Measurements from ENCODE around the gene COL11A2.
A peak's percentile ranks its signal among the peaks of the same experiment; 100 is the strongest.

Gene COL11A2

DNA sequence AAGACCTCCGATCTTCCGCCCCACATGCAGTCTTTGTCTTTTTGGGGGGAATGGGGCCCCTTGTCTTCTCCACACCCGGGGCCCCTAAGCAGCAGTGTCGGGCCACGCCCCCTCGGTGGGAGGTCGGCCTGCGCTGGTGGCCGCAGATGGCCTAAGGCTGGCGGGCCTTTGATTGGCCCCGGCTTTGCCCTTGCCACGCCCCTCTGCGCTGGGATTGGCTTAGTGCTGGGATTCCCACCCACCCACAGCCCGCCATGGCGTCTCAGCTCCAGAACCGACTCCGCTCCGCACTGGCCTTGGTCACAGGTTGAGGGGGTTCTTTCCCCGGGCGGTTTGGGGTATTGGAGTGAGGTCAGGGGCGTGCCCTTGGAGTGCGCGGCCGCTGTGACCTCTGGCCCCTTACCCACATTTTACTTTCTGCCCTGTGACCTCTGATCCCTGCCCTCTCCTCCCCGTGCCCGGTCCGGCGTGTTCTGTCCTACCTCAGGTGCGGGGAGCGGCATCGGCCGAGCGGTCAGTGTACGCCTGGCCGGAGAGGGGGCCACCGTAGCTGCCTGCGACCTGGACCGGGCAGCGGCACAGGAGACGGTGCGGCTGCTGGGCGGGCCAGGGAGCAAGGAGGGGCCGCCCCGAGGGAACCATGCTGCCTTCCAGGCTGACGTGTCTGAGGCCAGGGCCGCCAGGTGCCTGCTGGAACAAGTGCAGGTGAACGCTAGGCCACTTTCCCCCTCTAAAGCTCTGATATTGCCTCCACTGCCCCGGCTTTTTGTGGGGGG is 12.3 kb upstream of the COL11A2 start, which contains the start of gene HSD17B8:
Gene HSD17B8, plus strand, starts transcription at position 241 of the 776 bp plus-strand sequence. Its CDS starts 14 bp downstream, at position 255.
- CTCF ChIA-PET: interaction anchor here (0.7 to 1.5 kb wide), 2 partner anchors 43 to 51 kb away, joined by 3 read pairs; no protein-coding TSS in a partner anchor
- peak; percentile 88 for DNase-seq (ENCODE audit: extremely low spot score)
- TF ChIP-seq CTBP1 (IDR thresholded peaks at IDR 0.05; ENCODE audit: borderline replicate concordance): no peak
- POLR2A ChIA-PET: interaction anchor here (0.5 to 2.4 kb wide), 5 partner anchors 29 to 233 kb away, joined by 4 to 25 read pairs (median 6); partner anchors contain the start of genes RPS18 and VPS52

DNA sequence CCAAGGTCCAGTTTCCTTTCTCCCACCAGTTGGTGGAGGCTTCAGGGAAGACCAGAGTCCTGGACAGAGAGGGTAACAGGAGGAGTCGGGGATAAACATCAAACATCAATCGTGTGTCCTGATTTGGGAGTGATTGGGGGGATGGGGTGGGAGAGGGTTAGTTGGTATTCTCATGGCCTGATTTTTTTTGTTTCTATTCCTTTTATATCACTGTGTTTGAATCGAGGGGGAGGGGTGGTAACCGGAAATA is 11.8 kb upstream of the COL11A2 start:
- CTCF ChIA-PET: no interaction called here
- POLR2A ChIA-PET: interaction anchor here (0.5 to 2.4 kb wide), 4 partner anchors 30 to 233 kb away, joined by 4 to 25 read pairs (median 6); no protein-coding TSS in a partner anchor
- TF ChIP-seq TARDBP (IDR thresholded peaks at IDR 0.05) (no peak), LEF1 (IDR thresholded peaks at IDR 0.05; ENCODE audit: borderline replicate concordance) (no peak), FOXA1 (IDR thresholded peaks at IDR 0.05) (no peak), HDGF (IDR thresholded peaks at IDR 0.05; ENCODE audit: borderline replicate concordance) (no peak), SP1 (IDR thresholded peaks at IDR 0.05) (no peak)
- TF ChIP-seq, protein P1, sequence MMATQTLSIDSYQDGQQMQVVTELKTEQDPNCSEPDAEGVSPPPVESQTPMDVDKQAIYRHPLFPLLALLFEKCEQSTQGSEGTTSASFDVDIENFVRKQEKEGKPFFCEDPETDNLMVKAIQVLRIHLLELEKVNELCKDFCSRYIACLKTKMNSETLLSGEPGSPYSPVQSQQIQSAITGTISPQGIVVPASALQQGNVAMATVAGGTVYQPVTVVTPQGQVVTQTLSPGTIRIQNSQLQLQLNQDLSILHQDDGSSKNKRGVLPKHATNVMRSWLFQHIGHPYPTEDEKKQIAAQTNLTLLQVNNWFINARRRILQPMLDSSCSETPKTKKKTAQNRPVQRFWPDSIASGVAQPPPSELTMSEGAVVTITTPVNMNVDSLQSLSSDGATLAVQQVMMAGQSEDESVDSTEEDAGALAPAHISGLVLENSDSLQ (IDR thresholded peaks at IDR 0.05): no peak
- no peak for DNase-seq (ENCODE audit: extremely low spot score)

DNA sequence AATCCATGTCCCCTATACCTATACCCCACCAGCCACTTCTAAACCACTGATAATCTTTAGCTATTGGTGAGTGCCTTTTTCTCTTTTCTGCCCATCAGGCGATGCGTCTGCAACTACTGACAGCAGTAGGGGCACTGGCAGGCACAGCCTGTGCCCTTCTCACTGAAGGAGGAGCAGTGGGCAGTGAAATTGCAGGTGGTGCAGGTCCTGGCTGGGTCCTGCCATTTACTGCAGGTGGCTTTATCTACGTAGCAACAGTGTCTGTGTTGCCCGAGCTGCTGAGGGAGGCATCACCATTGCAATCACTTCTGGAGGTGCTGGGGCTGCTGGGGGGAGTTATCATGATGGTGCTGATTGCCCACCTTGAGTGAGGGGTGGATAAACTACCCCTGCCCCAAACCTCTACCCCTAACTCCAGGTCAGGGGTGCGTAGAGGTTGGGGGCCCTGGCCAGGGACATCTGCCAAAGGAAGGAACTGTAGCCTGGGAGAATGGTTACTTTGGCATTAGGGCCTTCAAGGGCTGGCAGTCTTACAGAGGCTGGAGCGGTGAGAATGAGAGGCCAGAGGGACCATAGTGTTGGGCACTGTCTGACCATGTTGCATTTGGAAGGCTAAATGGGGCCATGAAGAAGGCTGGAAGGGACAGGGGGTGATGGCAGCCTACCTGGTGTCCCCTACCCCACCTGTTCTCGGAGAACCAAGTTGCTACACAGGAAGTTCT is 11.3 kb upstream of the COL11A2 start:
- no peak for DNase-seq (ENCODE audit: extremely low spot score)
- CTCF ChIA-PET: no interaction called here
- TF ChIP-seq FOXM1 (IDR thresholded peaks at IDR 0.05; ENCODE audit: borderline replicate concordance) (no peak), LEF1 (IDR thresholded peaks at IDR 0.05; ENCODE audit: borderline replicate concordance) (no peak), ELF4 (IDR thresholded peaks at IDR 0.05) (no peak), SUZ12 (IDR thresholded peaks at IDR 0.05) (no peak), NFRKB (IDR thresholded peaks at IDR 0.05) (no peak)
- POLR2A ChIA-PET: interaction anchor here (1.2 kb wide), 2 partner anchors 74 to 232 kb away, joined by 3 read pairs; no protein-coding TSS in a partner anchor

DNA sequence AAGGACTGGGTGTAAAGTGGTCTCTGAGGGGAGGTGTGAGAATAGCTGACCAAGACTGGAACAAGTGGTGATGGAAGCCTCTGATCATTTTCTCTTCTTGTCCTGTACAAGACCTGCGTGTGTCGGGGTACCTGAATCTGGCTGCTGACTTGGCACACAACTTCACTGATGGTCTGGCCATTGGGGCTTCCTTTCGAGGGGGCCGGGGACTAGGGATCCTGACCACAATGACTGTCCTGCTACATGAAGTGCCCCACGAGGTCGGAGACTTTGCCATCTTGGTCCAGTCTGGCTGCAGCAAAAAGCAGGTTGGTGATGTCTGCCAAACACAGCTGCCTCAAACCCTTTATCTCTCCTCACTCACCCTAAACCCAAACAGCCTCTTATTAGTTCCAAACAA is 10.5 kb upstream of the COL11A2 start:
- ChIA-PET CTCF (no interaction called here), POLR2A (interaction anchor here (1.2 kb wide), 2 partner anchors 75 to 231 kb away, joined by 3 read pairs; no protein-coding TSS in a partner anchor)
- TF ChIP-seq FOXM1 (IDR thresholded peaks at IDR 0.05; ENCODE audit: borderline replicate concordance) (no peak), L3MBTL2 (conservative IDR thresholded peaks at IDR 0.05) (no peak), ZNF384 (IDR thresholded peaks at IDR 0.05) (no peak), CTBP1 (IDR thresholded peaks at IDR 0.05; ENCODE audit: borderline replicate concordance) (no peak), LEF1 (IDR thresholded peaks at IDR 0.05; ENCODE audit: borderline replicate concordance) (no peak), HDGF (IDR thresholded peaks at IDR 0.05; ENCODE audit: borderline replicate concordance) (no peak), ARNT (IDR thresholded peaks at IDR 0.05) (no peak)

DNA sequence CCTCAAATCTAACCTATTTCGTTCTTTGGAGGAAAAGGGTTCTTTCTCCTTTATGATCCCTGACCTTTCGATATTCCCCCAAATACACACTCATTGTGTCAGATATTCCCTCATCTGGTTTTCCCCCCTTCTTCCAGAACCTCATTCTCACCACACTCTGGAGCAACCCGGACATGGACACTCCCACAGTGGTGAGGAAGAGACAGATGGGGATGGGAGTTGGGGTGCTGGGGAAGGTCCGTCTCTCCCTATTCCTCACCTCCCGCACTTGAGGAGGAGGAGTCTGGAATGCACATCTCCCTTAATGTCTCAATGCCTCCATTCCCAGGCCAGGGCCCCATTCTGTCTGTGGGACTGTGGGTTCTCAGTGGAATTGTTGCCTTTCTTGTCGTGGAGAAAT is 9.7 kb upstream of the COL11A2 start:
- TF ChIP-seq ZNF384 (IDR thresholded peaks at IDR 0.05) (no peak), HDGF (IDR thresholded peaks at IDR 0.05; ENCODE audit: borderline replicate concordance) (no peak), FOXM1 (IDR thresholded peaks at IDR 0.05; ENCODE audit: borderline replicate concordance) (no peak), L3MBTL2 (conservative IDR thresholded peaks at IDR 0.05) (no peak), SP1 (IDR thresholded peaks at IDR 0.05) (no peak), SUZ12 (IDR thresholded peaks at IDR 0.05) (no peak), NFRKB (IDR thresholded peaks at IDR 0.05) (no peak), ARNT (IDR thresholded peaks at IDR 0.05) (no peak), CTBP1 (IDR thresholded peaks at IDR 0.05; ENCODE audit: borderline replicate concordance) (no peak), ELF4 (IDR thresholded peaks at IDR 0.05) (no peak), BHLHE40 (IDR thresholded peaks at IDR 0.05; ENCODE audit: borderline replicate concordance) (no peak), TARDBP (IDR thresholded peaks at IDR 0.05) (no peak), FOXA1 (IDR thresholded peaks at IDR 0.05) (no peak), LEF1 (IDR thresholded peaks at IDR 0.05; ENCODE audit: borderline replicate concordance) (no peak), FOXK2 (IDR thresholded peaks at IDR 0.05) (no peak)
- TF ChIP-seq, protein P1 (IDR thresholded peaks at IDR 0.05): no peak
- ChIA-PET POLR2A (no interaction called here), CTCF (no interaction called here)
- no peak for DNase-seq (ENCODE audit: extremely low spot score)

More for the DNA sequence above, 10.5 kb upstream of the COL11A2 start:
- DNase-seq (ENCODE audit: extremely low spot score): no peak

DNA sequence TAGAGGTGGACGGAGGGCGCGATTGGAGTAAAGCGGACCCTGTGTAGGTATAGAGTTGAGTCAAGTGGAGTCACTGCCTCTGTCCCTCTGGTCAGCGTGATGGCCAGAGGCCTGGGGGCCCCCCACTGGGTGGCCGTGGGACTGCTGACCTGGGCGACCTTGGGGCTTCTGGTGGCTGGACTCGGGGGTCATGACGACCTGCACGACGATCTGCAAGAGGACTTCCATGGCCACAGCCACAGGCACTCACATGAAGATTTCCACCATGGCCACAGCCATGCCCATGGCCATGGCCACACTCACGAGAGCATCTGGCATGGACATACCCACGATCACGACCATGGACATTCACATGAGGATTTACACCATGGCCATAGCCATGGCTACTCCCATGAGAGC is 8.9 kb upstream of the COL11A2 start:
- TF ChIP-seq FOXK2 (IDR thresholded peaks at IDR 0.05): no peak
- TF ChIP-seq TARDBP (IDR thresholded peaks at IDR 0.05): no peak
- no peak for TF ChIP-seq LEF1 (IDR thresholded peaks at IDR 0.05; ENCODE audit: borderline replicate concordance)
- ChIA-PET POLR2A (no interaction called here), CTCF (no interaction called here)
- no peak for DNase-seq (ENCODE audit: extremely low spot score)

Measured in HEK293T (cell line).